HepG2 (cell line): Measurements from ENCODE around the gene MYO7A. TPM values are rescaled to one million over a fixed set of nuclear protein-coding genes. Genes with fewer than 3 reads are reported as not detected.

ENCODE experiments used
- ARID5B ChIP-seq: IDR thresholded peaks from 2 replicates; pipeline ENCODE4 v1.4.0; 2020; ENCODE audit warnings: mild to moderate bottlenecking, missing genetic modification reagents
- ARNT2 ChIP-seq: sonication (generic); formaldehyde crosslinking; IDR thresholded peaks from 2 replicates; pipeline ENCODE4 v1.8.0; 2022; ENCODE audit warnings: mild to moderate bottlenecking, low read depth, missing genetic modification reagents, moderate library complexity
- ASH2L ChIP-seq: fragments of 300-600, 200-600 bp; sonication (generic); IDR thresholded peaks from 2 replicates; pipeline ENCODE4 v1.7.0; 2017; ENCODE audit warnings: low read depth, mild to moderate bottlenecking, moderate library complexity, mixed read lengths, low read length; ENCODE audit not compliant: insufficient read length
- FOXA3 ChIP-seq: IDR thresholded peaks from 2 replicates; pipeline ENCODE4 v1.6.1; 2016; ENCODE audit warnings: missing genetic modification reagents, missing compliant biosample characterization
- GABPB1 ChIP-seq: IDR thresholded peaks from 2 replicates; pipeline ENCODE4 v1.6.1; 2016; ENCODE audit warnings: mild to moderate bottlenecking, missing genetic modification reagents, moderate library complexity, missing compliant biosample characterization
- IRF2 ChIP-seq: IDR thresholded peaks from 2 replicates; pipeline ENCODE4 v1.6.1; 2018; ENCODE audit warnings: missing genetic modification reagents, missing compliant biosample characterization
- JUND ChIP-seq: sonication (generic); formaldehyde crosslinking; IDR thresholded peaks from 2 replicates; pipeline ENCODE4 v1.8.0; 2022; ENCODE audit warnings: mild to moderate bottlenecking, missing genetic modification reagents
- MAX ChIP-seq: IDR thresholded peaks from 2 replicates; pipeline ENCODE4 v1.6.1; 2012; ENCODE audit warnings: inconsistent platforms
- MYC ChIP-seq: sonication (generic); formaldehyde crosslinking; IDR thresholded peaks from 2 replicates; pipeline ENCODE4 v1.9.0; 2021; ENCODE audit warnings: missing genetic modification reagents, borderline replicate concordance
- ZFP36L2 ChIP-seq: sonication (generic); formaldehyde crosslinking; IDR thresholded peaks from 2 replicates; pipeline ENCODE4 v1.4.0; 2020; ENCODE audit warnings: missing genetic modification reagents
- ZMYM3 ChIP-seq: sonication (generic); formaldehyde crosslinking; IDR thresholded peaks from 2 replicates; pipeline ENCODE4 v1.5.1; 2020; ENCODE audit warnings: mild to moderate bottlenecking, missing genetic modification reagents
- ZNF407 ChIP-seq: sonication (generic); formaldehyde crosslinking; IDR thresholded peaks from one replicate; pipeline ENCODE4 v1.5.1; 2020; ENCODE audit warnings: mild to moderate bottlenecking, missing genetic modification reagents; ENCODE audit errors: not compliant biosample characterization
- ZNF572 ChIP-seq: sonication (generic); formaldehyde crosslinking; IDR thresholded peaks from 2 replicates; pipeline ENCODE4 v1.5.1; 2020; ENCODE audit warnings: mild to moderate bottlenecking, missing genetic modification reagents
- ZNF883 ChIP-seq: sonication (generic); formaldehyde crosslinking; IDR thresholded peaks from 2 replicates; pipeline ENCODE4 v1.5.1; 2020; ENCODE audit warnings: mild to moderate bottlenecking, missing genetic modification reagents; ENCODE audit errors: not compliant biosample characterization
- polyA plus RNA-seq, 8 experiments: library from polyadenylated mRNA; depleted of rRNA in 3 of 8; stranded (reverse) in 7 of 8; unstranded in 1 of 8; fragments of >200 nt; fragmentation: Illumina TruSeq in 4 of 8; extraction: Trizol in 4 of 8; gene quantifications; 2 replicates each; pipeline versions ENCODE4 v1.2.1 to v1.2.3, GENCODE V29; 2011 to 2016; ENCODE audit warnings: low read depth in 4 of 8, missing spikeins in 1 of 8, mixed read lengths in 1 of 8; ENCODE audit not compliant: insufficient read depth in 1 of 8
- total RNA-seq, 5 experiments: library from RNA; depleted of rRNA; stranded (reverse); fragments of >200 nt; fragmentation: Illumina TruSeq; extraction: Trizol; gene quantifications; 2 replicates each; pipeline ENCODE4 v1.2.3, GENCODE V29; 2016; ENCODE audit warnings: low read depth in 1 of 5

The MYO7A gene
- total and polyA plus RNA-seq, 2 of the 13 experiments (the other 11 are each of a cell fraction or from before 2014, with no cell fraction given): 7.5 to 10.0 TPM

- TF ChIP-seq ZNF407 (CRISPR knock-in tag): peak; percentile 81
- no peak for TF ChIP-seq ZFP36L2 (CRISPR knock-in tag)
- peak; percentile 80 for TF ChIP-seq ZNF883 (CRISPR knock-in tag)
- TF ChIP-seq ZNF572 (CRISPR knock-in tag): 0 out of 2 replicates have a peak, but pooled peaks have one; percentile 25
- TF ChIP-seq ZMYM3 (CRISPR knock-in tag): peak; percentile 74
- no peak; the same call in 1 of the 2 replicates for TF ChIP-seq ARNT2 (CRISPR knock-in tag)
- peak; percentile 14; the same call in 1 of the 2 replicates for TF ChIP-seq MAX
- peak; percentile 28; the same call in 1 of the 2 replicates for TF ChIP-seq IRF2
- TF ChIP-seq MYC (CRISPR knock-in tag): peak; percentile 12; the same call in 1 of the 2 replicates
- peak; percentile 66; the same call in 1 of the 2 replicates for TF ChIP-seq ARID5B (CRISPR knock-in tag)
- peak; percentile 31 for TF ChIP-seq FOXA3 (CRISPR knock-in tag)
- peak; percentile 2 for TF ChIP-seq ASH2L
- 0 out of 2 replicates have a peak, but pooled peaks have one; percentile 70 for TF ChIP-seq JUND
- TF ChIP-seq GABPB1 (CRISPR knock-in tag): peak; percentile 58; the same call in 1 of the 2 replicates
Observed at GRCh38 chr11:77127920-77128691, at the start of gene MYO7A (continued).
